Pancreas (tissue), 10 donors: Measurements from ENCODE around the gene MYO15B. TPM values are rescaled to one million over a fixed set of nuclear protein-coding genes. Genes with fewer than 3 reads are reported as not detected.

Experiments used
- ATAC-seq, 4 donors: fragments of 200-7000 bp; cut with Tn5 transposase; one replicate each; pipeline versions ENCODE4 v1.8.0 to v1.9.1; 2020; ENCODE audit warnings: mild to moderate bottlenecking in 4 of 4, moderate library complexity in 4 of 4
- DNase-seq, 6 donors: peaks; one replicate each; pipeline ENCODE4 v3.0.0-alpha.2; 2020
- FAIRE-seq: peaks from 2 replicates; lab custom pipeline; 2012; peaks lifted over from hg19 to GRCh38; lab: Jason Lieb, UNC
- H3K27ac ChIP-seq, 4 donors: fragments of 200-600 bp; sonication (generic); 1 replicate in 3 of 4; 2 replicates in 1 of 4; pipeline versions ENCODE4 v1.5.0 to v1.8.0; 2020
- H3K27me3 ChIP-seq, 4 donors: fragments of 200-600 bp; one replicate each; pipeline ENCODE4 v1.8.0; 2021
- H3K36me3 ChIP-seq, 3 donors: fragments of 200-600 bp; sonication (generic) in 1 of 3; one replicate each; pipeline versions ENCODE4 v1.5.0 to v1.8.0; 2020 to 2021
- H3K4me1 ChIP-seq, 3 donors: fragments of 200-600 bp; one replicate each; pipeline ENCODE4 v1.8.0; 2021
- H3K4me3 ChIP-seq, 4 donors: fragments of 200-600 bp; sonication (generic) in 2 of 4; one replicate each; pipeline versions ENCODE4 v1.5.0 to v1.8.0; 2020 to 2021
- H3K9me3 ChIP-seq, 4 donors: fragments of 200-600 bp; one replicate each; pipeline ENCODE4 v1.8.0; 2021
- WGBS, 2 donors: extraction: QIAGEN DNeasy Blood & Tissue Kit; methylation state at CpG; one replicate each; pipeline ENCODE4 v1.1.7; 2013; 5-methylcytosine and 5-hydroxymethylcytosine counted together
- intact Hi-C, 3 donors: fragments of 100-400 bp; cut with DNase I; formaldehyde crosslinking; loops; one replicate each; pipeline versions ENCODE4 v1.11.1 to v1.14.2; 2022
- polyA plus RNA-seq, 2 donors: library from polyadenylated mRNA; stranded (reverse); fragments of 200-250 nt; gene quantifications; one replicate each; pipeline ENCODE4 v1.2.3, GENCODE V29; 2013
- total RNA-seq, 6 donors: library from RNA; stranded (reverse); fragmentation: NEBNext Ultra II Directional in 4 of 6; extraction: Animal tissue kit (Norgen Biotek cat#: 25700) in 4 of 6; gene quantifications; one replicate each; pipeline versions ENCODE4 v1.2.1 to v1.2.4, GENCODE V29; 2021 to 2023
- TF ChIP-seq, protein P1 (sequence below), 4 donors: fragments of 200-600 bp; sonication (generic) in 3 of 4; IDR thresholded peaks; one replicate each; pipeline versions ENCODE4 v1.5.0 to v1.8.0; 2021; ENCODE audit warnings: antibody characterized with exemption in 4 of 4
- donor health status: healthy with polysubstance abuse.
- donor health status: DM: no; HTN: no; CAD: no; lungs with moderate emphysema.
- donor health status: DM: no; HTN: no; CAD: no.
- donor health status: control.
- donor health status: control.
- donor health status: Bipolar disorder and iron deficiency.
- donor health status: DM: yes; HTN: yes; CAD: no.
- donor health status: DM: no; HTN: no; CAD: no.
- donor health status: DM: no; HTN: no; CAD: no.
- donor health status: DM: yes; HTN: yes; CAD: no.

Gene MYO15B
- total and polyA plus RNA-seq, 8 donors: 25.9 to 325 (median 47.1) TPM

GRCh38 chr17:75558666-75559530, 28.7 kb upstream of the MYO15B start:
- TF ChIP-seq, protein P1, sequence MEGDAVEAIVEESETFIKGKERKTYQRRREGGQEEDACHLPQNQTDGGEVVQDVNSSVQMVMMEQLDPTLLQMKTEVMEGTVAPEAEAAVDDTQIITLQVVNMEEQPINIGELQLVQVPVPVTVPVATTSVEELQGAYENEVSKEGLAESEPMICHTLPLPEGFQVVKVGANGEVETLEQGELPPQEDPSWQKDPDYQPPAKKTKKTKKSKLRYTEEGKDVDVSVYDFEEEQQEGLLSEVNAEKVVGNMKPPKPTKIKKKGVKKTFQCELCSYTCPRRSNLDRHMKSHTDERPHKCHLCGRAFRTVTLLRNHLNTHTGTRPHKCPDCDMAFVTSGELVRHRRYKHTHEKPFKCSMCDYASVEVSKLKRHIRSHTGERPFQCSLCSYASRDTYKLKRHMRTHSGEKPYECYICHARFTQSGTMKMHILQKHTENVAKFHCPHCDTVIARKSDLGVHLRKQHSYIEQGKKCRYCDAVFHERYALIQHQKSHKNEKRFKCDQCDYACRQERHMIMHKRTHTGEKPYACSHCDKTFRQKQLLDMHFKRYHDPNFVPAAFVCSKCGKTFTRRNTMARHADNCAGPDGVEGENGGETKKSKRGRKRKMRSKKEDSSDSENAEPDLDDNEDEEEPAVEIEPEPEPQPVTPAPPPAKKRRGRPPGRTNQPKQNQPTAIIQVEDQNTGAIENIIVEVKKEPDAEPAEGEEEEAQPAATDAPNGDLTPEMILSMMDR (IDR thresholded peaks at IDR 0.05): no peak
- DNase-seq (peak in 2 of 6 donors; percentile 45 to 72), ATAC-seq (no peak), FAIRE-seq (no peak)
- H3K4me3 ChIP-seq: peak overlapping the region in 1 of 4 donors; percentile 25
- H3K27me3 ChIP-seq: no peaks in the 10 kb centered on the region
- H3K27ac ChIP-seq: peak overlapping the region; percentile 89 to 93 (median 92)
- H3K4me1 ChIP-seq: peaks cover 40 to 42% (median 41%) of the 10 kb centered on the region in 3 donors
- 39 to 43% methylated on average over 30 to 35 of the region's 38 CpGs for WGBS, 2 donors
- no peaks in the 10 kb centered on the region for H3K9me3 ChIP-seq
- intact Hi-C loops: no loop called here
- H3K36me3 ChIP-seq: peaks cover 0 to 17% (median 12%) of the 10 kb centered on the region in 3 donors

DNA sequence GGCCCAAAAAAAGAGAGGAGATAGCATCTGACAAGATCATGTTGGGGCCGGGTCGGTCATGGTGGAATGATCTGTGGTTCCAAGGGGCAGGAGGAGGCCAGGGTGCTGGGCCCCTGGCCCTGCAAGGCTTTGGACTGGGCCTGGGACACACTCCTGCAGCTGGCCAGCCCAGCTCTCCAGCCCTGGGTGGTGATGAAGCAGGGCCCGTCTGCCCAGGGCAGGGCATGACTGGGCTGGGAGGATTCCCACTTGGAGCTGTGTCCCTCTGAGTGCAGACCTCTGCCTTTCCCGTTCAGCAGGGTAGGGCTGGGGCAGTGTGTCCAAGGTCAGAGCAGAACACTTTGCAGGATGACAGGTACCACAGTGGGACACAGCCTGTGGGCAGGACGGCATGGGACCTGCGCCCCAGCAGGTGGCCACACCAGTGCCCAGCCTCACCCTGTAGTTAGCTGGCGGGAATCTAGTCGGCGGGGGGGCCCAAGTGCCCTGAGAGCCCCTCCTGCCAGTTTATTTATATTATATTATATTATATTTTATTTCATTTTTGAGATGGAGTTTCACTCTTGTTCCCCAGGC, 27.6 kb upstream of the MYO15B start:
- no peaks in the 10 kb centered on the region for H3K9me3 ChIP-seq
- 73 to 75% methylated on average over 9 of the region's 9 CpGs for WGBS, 2 donors
- DNase-seq (peak in 1 of 6 donors; percentile 64), ATAC-seq (no peak), FAIRE-seq (no peak)
- no peak overlapping the region for H3K4me3 ChIP-seq
- H3K27me3 ChIP-seq: no peaks in the 10 kb centered on the region
- TF ChIP-seq, protein P1 (IDR thresholded peaks at IDR 0.05): no peak
- peaks cover 0 to 28% (median 22%) of the 10 kb centered on the region in 3 donors for H3K36me3 ChIP-seq
- intact Hi-C loops: no loop called here
- H3K4me1 ChIP-seq: peaks cover 40 to 42% (median 41%) of the 10 kb centered on the region in 3 donors
- H3K27ac ChIP-seq: no peak overlapping the region

DNA sequence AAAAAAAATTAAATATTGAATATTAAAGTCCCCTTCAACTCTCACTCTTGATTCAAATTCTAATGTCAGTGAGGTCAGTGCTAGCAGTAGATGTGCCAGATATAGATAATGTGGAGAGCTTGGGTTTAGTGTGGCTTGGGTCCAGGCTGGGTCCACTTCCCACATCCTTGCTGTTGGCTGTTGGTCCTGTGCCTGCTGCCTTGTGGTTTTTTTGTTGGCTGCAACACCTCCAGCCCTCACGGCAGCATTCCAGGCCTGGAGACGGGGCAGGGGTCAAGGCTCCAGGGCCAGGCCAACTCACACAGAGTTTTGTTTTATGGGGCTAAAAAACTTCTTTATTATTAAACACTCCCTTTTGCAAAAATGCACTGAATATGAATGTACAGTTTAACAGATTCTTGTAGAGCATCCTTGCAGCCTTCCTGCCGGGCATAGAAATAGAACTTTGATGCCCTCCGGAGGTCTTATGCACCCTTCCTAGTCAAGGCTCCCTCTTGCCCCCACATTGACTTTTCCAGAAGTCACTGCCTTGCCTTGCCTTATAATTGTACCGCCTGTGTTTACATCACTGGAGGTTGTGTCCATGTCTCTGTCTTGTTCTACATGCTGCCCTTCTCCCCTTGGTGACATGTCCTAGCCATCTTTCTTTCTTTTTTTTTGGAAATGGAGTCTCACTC, 25.5 kb upstream of the MYO15B start:
- Histone ChIP-seq H3K36me3 (peaks cover 0 to 44% (median 26%) of the 10 kb centered on the region in 3 donors), H3K27ac (no peak overlapping the region), H3K9me3 (no peaks in the 10 kb centered on the region), H3K4me1 (peaks cover 23 to 25% (median 24%) of the 10 kb centered on the region in 3 donors), H3K27me3 (no peaks in the 10 kb centered on the region), H3K4me3 (no peak overlapping the region)
- DNase-seq (no peak), ATAC-seq (no peak), FAIRE-seq (no peak)
- TF ChIP-seq, protein P1 (IDR thresholded peaks at IDR 0.05): no peak
- 70 to 73% methylated on average over 5 of the region's 5 CpGs for WGBS, 2 donors
- intact Hi-C loops: no loop called here

DNA sequence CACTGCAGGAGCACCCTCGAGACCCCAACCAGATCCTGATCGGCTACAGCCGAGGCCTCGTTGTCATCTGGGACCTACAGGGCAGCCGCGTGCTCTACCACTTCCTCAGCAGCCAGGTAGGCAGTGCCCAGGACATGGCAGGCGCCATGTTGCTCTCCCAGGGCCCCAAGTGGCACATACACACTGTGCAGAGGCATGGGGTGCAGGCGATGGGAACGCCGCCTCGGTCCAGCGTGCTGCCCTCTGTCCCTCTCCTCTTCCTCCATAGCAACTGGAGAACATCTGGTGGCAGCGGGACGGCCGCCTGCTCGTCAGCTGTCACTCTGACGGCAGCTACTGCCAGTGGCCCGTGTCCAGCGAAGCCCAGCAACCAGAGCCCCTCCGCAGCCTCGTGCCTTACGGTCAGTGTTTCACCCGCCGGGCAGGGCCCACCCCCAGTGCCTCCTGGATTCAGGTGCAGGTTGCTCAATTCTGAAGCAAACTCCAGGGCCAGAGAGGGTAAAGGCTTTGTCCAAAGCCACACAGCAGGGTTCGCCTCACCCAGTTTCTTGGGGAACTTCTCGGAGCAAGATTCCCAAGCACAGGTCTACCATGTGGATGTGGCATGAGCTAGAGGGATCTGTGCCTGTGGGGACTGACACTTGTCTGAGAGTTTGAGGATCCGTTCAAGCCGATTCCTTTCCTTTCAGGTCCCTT, 24.4 kb upstream of the MYO15B start:
- 89 to 92% methylated on average over 27 to 28 of the region's 28 CpGs for WGBS, 2 donors
- H3K27me3 ChIP-seq: no peaks in the 10 kb centered on the region
- H3K9me3 ChIP-seq: no peaks in the 10 kb centered on the region
- FAIRE-seq (no peak), ATAC-seq (no peak), DNase-seq (peak in 1 of 6 donors; percentile 66)
- intact Hi-C loops: no loop called here
- TF ChIP-seq, protein P1 (IDR thresholded peaks at IDR 0.05): no peak
- peaks cover 16 to 20% (median 18%) of the 10 kb centered on the region in 3 donors for H3K4me1 ChIP-seq
- no peak overlapping the region for H3K4me3 ChIP-seq
- H3K27ac ChIP-seq: no peak overlapping the region
- peaks cover 0 to 52% (median 26%) of the 10 kb centered on the region in 3 donors for H3K36me3 ChIP-seq
